ENCODE data around the gene TBC1D10B. TPM values are rescaled to one million over a fixed set of nuclear protein-coding genes. Genes with fewer than 3 reads are reported as not detected.
A peak's percentile ranks its signal among the peaks of the same experiment; 100 is the strongest.

TBC1D10B gene
- polyA plus RNA-seq, 3 donors = 12.2 to 36.0 (median 13.8) TPM

- 6% methylated on average over 2 of the region's 4 CpGs for WGBS (ENCODE audit: insufficient coverage)
- intact Hi-C loops (cut with micrococcal nuclease) = no loop called here
- Mint-ChIP-seq H3K9me3 (peaks cover 0 to 6% (median 0%) of the 10 kb centered on the region in 7 donors), H3K27me3 (ENCODE audit: low read depth in 3 of 3) (peaks cover 0 to 6% (median 0%) of the 10 kb centered on the region in 3 donors), H3K36me3 (peaks cover 23 to 34% of the 10 kb centered on the region in 2 donors), H3K4me3 (peak overlapping the region; percentile 92 to 97), H3K27ac (peak overlapping the region; percentile 86 to 97 (median 94)), H3K4me1 (peaks cover 43% of the 10 kb centered on the region)
- H3K9me3 ChIP-seq (replicated peaks in 1 of 2; ENCODE audit: control insufficient read depth in 1 of 2, insufficient read depth in 1 of 2, low read length in 2 of 2) = no peaks in the 10 kb centered on the region
- peaks cover 54% of the 10 kb centered on the region for H4K20me1 ChIP-seq (ENCODE audit: insufficient read depth, low read length)
- peaks cover 63% of the 10 kb centered on the region for H3K79me2 ChIP-seq (ENCODE audit: insufficient read depth, low read length)
- no peak for TF ChIP-seq CTCF (IDR thresholded peaks at IDR 0.05)
- no peaks in the 10 kb centered on the region for H3K27me3 ChIP-seq (ENCODE audit: control insufficient read depth in 2 of 2, insufficient read depth in 2 of 2, low read length in 2 of 2)
- H3K9ac ChIP-seq (ENCODE audit: insufficient read depth, low read length, poor library complexity, severe bottlenecking) = peak overlapping the region; percentile 88
- peaks cover 22 to 36% of the 10 kb centered on the region in 2 donors for H3K36me3 ChIP-seq (replicated peaks in 1 of 2; ENCODE audit: control insufficient read depth in 1 of 2, insufficient read depth in 2 of 2, low read length in 2 of 2)
- H3K4me1 ChIP-seq (ENCODE audit: control insufficient read depth in 1 of 2, insufficient read depth in 2 of 2, low read length in 2 of 2) = peaks cover 27 to 40% of the 10 kb centered on the region in 2 donors
- peak in 1 of 3 donors; percentile 51 for DNase-seq
- H3K27ac ChIP-seq (ENCODE audit: low read depth in 1 of 2, low read length in 2 of 2) = peak overlapping the region; percentile 68 to 86
- H2AFZ ChIP-seq (ENCODE audit: insufficient read depth, low read depth, low read length, poor library complexity, severe bottlenecking) = no peak overlapping the region
- peak overlapping the region; percentile 100 for H3K4me2 ChIP-seq (replicated peaks; ENCODE audit: extremely low read depth, low read length, poor library complexity, severe bottlenecking)
- peak overlapping the region; percentile 57 to 96 (median 60) for H3K4me3 ChIP-seq (replicated peaks in 1 of 3; ENCODE audit: low read depth in 2 of 3, low read length in 3 of 3)
These were observed 1.6 kb downstream of the TBC1D10B start for GRCh38 chr16:30368792-30369090.

- TF ChIP-seq CTCF (IDR thresholded peaks at IDR 0.05) = no peak
- H3K27me3 ChIP-seq (ENCODE audit: control insufficient read depth in 2 of 2, insufficient read depth in 2 of 2, low read length in 2 of 2) = no peaks in the 10 kb centered on the region
- peaks cover 43% of the 10 kb centered on the region for H3K4me1 Mint-ChIP-seq
These were observed 2.0 kb downstream of the TBC1D10B start for GRCh38 chr16:30368122-30368791.

More at GRCh38 chr16:30368122-30368791, 2.0 kb downstream of the TBC1D10B start:
- peaks cover 0 to 6% (median 0%) of the 10 kb centered on the region in 7 donors for H3K9me3 Mint-ChIP-seq
- 100% methylated on average over 1 of the region's 8 CpGs for WGBS (ENCODE audit: insufficient coverage)
- Histone ChIP-seq H4K20me1 (ENCODE audit: insufficient read depth, low read length) (peaks cover 58% of the 10 kb centered on the region), H3K4me2 (replicated peaks; ENCODE audit: extremely low read depth, low read length, poor library complexity, severe bottlenecking) (peak overlapping the region; percentile 100), H3K4me1 (ENCODE audit: control insufficient read depth in 1 of 2, insufficient read depth in 2 of 2, low read length in 2 of 2) (peaks cover 27 to 40% of the 10 kb centered on the region in 2 donors), H3K27ac (ENCODE audit: low read depth in 1 of 2, low read length in 2 of 2) (peak overlapping the region; percentile 68 to 86), H3K36me3 (replicated peaks in 1 of 2; ENCODE audit: control insufficient read depth in 1 of 2, insufficient read depth in 2 of 2, low read length in 2 of 2) (peaks cover 25 to 41% of the 10 kb centered on the region in 2 donors), H2AFZ (ENCODE audit: insufficient read depth, low read depth, low read length, poor library complexity, severe bottlenecking) (no peak overlapping the region), H3K9me3 (replicated peaks in 1 of 2; ENCODE audit: control insufficient read depth in 1 of 2, insufficient read depth in 1 of 2, low read length in 2 of 2) (no peaks in the 10 kb centered on the region), H3K79me2 (ENCODE audit: insufficient read depth, low read length) (peaks cover 68% of the 10 kb centered on the region), H3K9ac (ENCODE audit: insufficient read depth, low read length, poor library complexity, severe bottlenecking) (peak overlapping the region; percentile 88), H3K4me3 (replicated peaks in 1 of 3; ENCODE audit: low read depth in 2 of 3, low read length in 3 of 3) (peak overlapping the region; percentile 57 to 96 (median 60))
- H3K4me3 Mint-ChIP-seq = peak overlapping the region; percentile 92 to 97
- H3K27ac Mint-ChIP-seq = peak overlapping the region; percentile 86 to 97 (median 94)
- peaks cover 28 to 39% of the 10 kb centered on the region in 2 donors for H3K36me3 Mint-ChIP-seq
- DNase-seq = peak; percentile 70 to 89 (median 85)
- intact Hi-C loops (cut with micrococcal nuclease) = no loop called here
- peaks cover 0 to 6% (median 0%) of the 10 kb centered on the region in 3 donors for H3K27me3 Mint-ChIP-seq (ENCODE audit: low read depth in 3 of 3)
